ENCODE data around the gene TMEM87B. TPM values are rescaled to one million over a fixed set of nuclear protein-coding genes. Genes with fewer than 3 reads are reported as not detected.
"Not testable (repeated sequence)": the region's sequence is repeated elsewhere in the genome, so short reads cannot be mapped to it uniquely, and the experiment has no call there.

Gene TMEM87B
- total RNA-seq, 1 experiment from 2014 or later, result 10.6 TPM

DNA sequence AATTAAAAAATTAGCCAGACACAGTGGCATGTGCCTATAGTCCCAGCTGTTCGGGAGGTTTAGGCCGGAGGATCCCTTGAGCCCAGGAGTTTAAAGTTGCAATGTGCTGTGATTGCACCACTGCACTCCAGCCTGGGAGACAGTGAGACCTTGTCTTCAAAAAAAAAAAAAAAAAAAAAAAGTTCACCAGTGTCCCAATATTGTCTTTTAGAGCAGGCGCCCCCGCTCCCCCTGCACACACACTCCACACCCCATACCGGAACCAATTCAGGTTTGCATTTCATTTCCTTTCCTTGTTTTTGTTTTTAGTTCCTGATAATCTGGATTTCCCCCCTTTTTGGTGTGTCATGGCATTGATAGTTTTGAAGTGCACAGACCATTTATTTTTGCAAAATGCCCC lies 10.4 kb downstream of the TMEM87B start:
- Mint-ChIP-seq H3K36me3 (peaks cover 57% of the 10 kb centered on the region), H3K4me1 (0 out of 2 replicates have a peak, but pooled peaks cover 2% of the 10 kb centered on the region), H3K27me3 (ENCODE audit: low read depth) (no peaks in the 10 kb centered on the region), H3K9me3 (peaks cover 18% of the 10 kb centered on the region), H3K4me3 (no peak overlapping the region), H3K27ac (no peak overlapping the region)
- CTCF ChIA-PET, result no interaction called here
- POLR2A ChIA-PET, result no interaction called here
- DNase-seq (ENCODE audit: low spot score) (no peak), ATAC-seq (no peak)
- no peak for TF ChIP-seq JUN (CRISPR knock-in tag; IDR thresholded peaks at IDR 0.05)
- TF ChIP-seq, protein P1, sequence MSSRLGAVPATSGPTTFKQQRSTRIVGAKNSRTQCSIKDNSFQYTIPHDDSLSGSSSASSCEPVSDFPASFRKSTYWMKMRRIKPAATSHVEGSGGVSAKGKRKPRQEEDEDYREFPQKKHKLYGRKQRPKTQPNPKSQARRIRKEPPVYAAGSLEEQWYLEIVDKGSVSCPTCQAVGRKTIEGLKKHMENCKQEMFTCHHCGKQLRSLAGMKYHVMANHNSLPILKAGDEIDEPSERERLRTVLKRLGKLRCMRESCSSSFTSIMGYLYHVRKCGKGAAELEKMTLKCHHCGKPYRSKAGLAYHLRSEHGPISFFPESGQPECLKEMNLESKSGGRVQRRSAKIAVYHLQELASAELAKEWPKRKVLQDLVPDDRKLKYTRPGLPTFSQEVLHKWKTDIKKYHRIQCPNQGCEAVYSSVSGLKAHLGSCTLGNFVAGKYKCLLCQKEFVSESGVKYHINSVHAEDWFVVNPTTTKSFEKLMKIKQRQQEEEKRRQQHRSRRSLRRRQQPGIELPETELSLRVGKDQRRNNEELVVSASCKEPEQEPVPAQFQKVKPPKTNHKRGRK (CRISPR knock-in tag; IDR thresholded peaks at IDR 0.05; ENCODE audit: borderline replicate concordance), result no peak
- no peak for TF ChIP-seq TEAD4 (CRISPR knock-in tag; IDR thresholded peaks at IDR 0.05)
- TF ChIP-seq ZNF232 (CRISPR knock-in tag; IDR thresholded peaks at IDR 0.05), result no peak
- no peak for TF ChIP-seq GTF2I (CRISPR knock-in tag; conservative IDR thresholded peaks at IDR 0.05)
- no peak for TF ChIP-seq RELA (CRISPR knock-in tag; IDR thresholded peaks at IDR 0.05; ENCODE audit: borderline replicate concordance)
- TF ChIP-seq TP53 (CRISPR knock-in tag; IDR thresholded peaks at IDR 0.05), result no peak
- no peak for TF ChIP-seq NR1H2 (CRISPR knock-in tag; IDR thresholded peaks at IDR 0.05)
- TF ChIP-seq SOX15 (CRISPR knock-in tag; IDR thresholded peaks at IDR 0.05), result no peak
- TF ChIP-seq ZNF121 (CRISPR knock-in tag; IDR thresholded peaks at IDR 0.05), result no peak
- no peak for TF ChIP-seq IRF2 (CRISPR knock-in tag; IDR thresholded peaks at IDR 0.05; ENCODE audit: borderline replicate concordance, low read depth)
- TF ChIP-seq TCF7 (CRISPR knock-in tag; IDR thresholded peaks at IDR 0.05; ENCODE audit: low read depth), result no peak
- TF ChIP-seq, protein P2, sequence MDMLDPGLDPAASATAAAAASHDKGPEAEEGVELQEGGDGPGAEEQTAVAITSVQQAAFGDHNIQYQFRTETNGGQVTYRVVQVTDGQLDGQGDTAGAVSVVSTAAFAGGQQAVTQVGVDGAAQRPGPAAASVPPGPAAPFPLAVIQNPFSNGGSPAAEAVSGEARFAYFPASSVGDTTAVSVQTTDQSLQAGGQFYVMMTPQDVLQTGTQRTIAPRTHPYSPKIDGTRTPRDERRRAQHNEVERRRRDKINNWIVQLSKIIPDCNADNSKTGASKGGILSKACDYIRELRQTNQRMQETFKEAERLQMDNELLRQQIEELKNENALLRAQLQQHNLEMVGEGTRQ (CRISPR knock-in tag; IDR thresholded peaks at IDR 0.05), result no peak

DNA sequence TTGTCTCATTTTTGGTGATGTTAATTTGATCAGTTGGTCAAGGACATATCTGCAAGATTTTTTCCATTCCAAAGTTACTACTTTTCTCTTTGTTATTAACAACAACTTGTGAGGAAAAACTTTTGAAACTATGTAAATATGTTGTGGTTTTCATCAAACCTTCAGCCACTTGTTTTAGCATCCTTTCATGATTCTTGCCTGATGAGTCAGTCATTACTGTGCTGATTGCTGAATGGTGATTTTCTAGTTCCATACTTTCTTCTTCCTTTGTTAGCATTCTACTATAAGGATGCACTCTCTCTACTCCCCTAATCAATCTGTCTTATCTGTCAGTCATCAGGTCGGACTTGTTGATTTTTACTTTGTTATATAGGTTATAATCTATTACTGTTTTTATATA lies 10.9 kb downstream of the TMEM87B start:
- Mint-ChIP-seq H3K4me1 (0 out of 2 replicates have a peak, but pooled peaks cover 2% of the 10 kb centered on the region), H3K27me3 (ENCODE audit: low read depth) (no peaks in the 10 kb centered on the region), H3K9me3 (peaks cover 18% of the 10 kb centered on the region), H3K36me3 (peaks cover 58% of the 10 kb centered on the region), H3K4me3 (no peak overlapping the region), H3K27ac (no peak overlapping the region)
- DNase-seq (ENCODE audit: low spot score) (no peak), ATAC-seq (no peak)
- ChIA-PET POLR2A (no interaction called here), CTCF (no interaction called here)
- TF ChIP-seq ELF4 (CRISPR knock-in tag; IDR thresholded peaks at IDR 0.05; ENCODE audit: low read depth) (no peak), RELA (CRISPR knock-in tag; IDR thresholded peaks at IDR 0.05; ENCODE audit: borderline replicate concordance) (no peak), ZNF121 (CRISPR knock-in tag; IDR thresholded peaks at IDR 0.05) (no peak), MYBL2 (CRISPR knock-in tag; IDR thresholded peaks at IDR 0.05) (no peak), ZNF396 (CRISPR knock-in tag; IDR thresholded peaks at IDR 0.05; ENCODE audit: borderline replicate concordance) (no peak), ZNF317 (CRISPR knock-in tag; IDR thresholded peaks at IDR 0.05; ENCODE audit: borderline replicate concordance, low read depth) (no peak), OVOL2 (CRISPR knock-in tag; IDR thresholded peaks at IDR 0.05; ENCODE audit: borderline replicate concordance) (no peak), TP53 (CRISPR knock-in tag; IDR thresholded peaks at IDR 0.05) (no peak)

DNA sequence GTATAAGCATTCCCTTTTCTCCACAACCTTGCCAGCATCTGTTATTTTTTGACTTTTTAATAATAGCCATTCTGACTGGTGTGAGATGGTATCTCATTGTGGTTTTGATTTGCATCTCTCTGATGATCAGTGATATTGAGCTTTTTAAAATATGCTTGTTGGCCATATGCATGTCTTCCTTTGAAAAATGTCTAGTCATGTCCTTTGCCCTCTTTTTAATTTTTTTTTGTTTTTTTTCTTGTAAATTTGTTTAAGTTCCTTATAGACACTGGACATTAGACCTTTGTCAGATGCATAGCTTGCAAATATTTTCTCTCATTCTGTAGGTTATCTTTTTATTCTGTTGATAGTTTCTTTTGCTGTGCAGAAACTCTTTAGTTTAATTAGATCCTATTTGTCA lies 14.7 kb downstream of the TMEM87B start:
- peaks cover 15% of the 10 kb centered on the region for H3K9me3 Mint-ChIP-seq
- H3K4me1 Mint-ChIP-seq; DNase-seq (ENCODE audit: low spot score); POLR2A ChIA-PET; H3K27ac Mint-ChIP-seq; ATAC-seq; H3K27me3 Mint-ChIP-seq (ENCODE audit: low read depth); H3K4me3 Mint-ChIP-seq; CTCF ChIA-PET: not testable (repeated sequence)
- H3K36me3 Mint-ChIP-seq, result peaks cover 51% of the 10 kb centered on the region

DNA sequence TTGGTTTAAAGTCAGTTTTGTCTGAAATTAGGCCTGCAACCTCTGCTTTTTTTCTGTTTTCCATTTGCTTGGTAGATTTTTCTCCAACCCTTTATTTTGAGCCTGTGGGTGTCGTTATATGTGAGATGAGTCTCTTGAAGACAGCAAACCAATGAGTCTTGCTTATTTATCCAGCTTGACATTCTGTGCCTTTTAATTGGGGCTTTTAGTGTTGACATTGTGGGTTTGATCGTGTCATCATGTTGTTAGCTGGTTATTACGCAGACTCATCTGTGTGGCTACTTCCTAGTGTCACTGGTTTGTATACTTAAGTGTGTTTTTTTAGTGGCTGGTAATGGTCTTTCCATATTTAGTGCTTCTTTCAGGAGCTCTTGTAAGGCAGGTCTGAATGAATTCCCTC lies 18.8 kb downstream of the TMEM87B start:
- Mint-ChIP-seq H3K36me3 (peaks cover 27% of the 10 kb centered on the region), H3K4me3 (no peak overlapping the region), H3K4me1 (peaks cover 4% of the 10 kb centered on the region; the same call in 1 of the 2 replicates), H3K27ac (no peak overlapping the region), H3K27me3 (ENCODE audit: low read depth) (no peaks in the 10 kb centered on the region), H3K9me3 (peaks cover 15% of the 10 kb centered on the region)
- DNase-seq (ENCODE audit: low spot score), result no peak
- ChIA-PET CTCF (no interaction called here), POLR2A (no interaction called here)
- no peak for ATAC-seq
- TF ChIP-seq, protein P3, sequence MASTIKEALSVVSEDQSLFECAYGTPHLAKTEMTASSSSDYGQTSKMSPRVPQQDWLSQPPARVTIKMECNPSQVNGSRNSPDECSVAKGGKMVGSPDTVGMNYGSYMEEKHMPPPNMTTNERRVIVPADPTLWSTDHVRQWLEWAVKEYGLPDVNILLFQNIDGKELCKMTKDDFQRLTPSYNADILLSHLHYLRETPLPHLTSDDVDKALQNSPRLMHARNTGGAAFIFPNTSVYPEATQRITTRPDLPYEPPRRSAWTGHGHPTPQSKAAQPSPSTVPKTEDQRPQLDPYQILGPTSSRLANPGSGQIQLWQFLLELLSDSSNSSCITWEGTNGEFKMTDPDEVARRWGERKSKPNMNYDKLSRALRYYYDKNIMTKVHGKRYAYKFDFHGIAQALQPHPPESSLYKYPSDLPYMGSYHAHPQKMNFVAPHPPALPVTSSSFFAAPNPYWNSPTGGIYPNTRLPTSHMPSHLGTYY (CRISPR knock-in tag; IDR thresholded peaks at IDR 0.05), result no peak
- TF ChIP-seq, protein P2 (CRISPR knock-in tag; IDR thresholded peaks at IDR 0.05), result no peak
- TF ChIP-seq FOXP1 (CRISPR knock-in tag; IDR thresholded peaks at IDR 0.05; ENCODE audit: borderline replicate concordance), result no peak
- no peak for TF ChIP-seq GABPB1 (CRISPR knock-in tag; IDR thresholded peaks at IDR 0.05)
- TF ChIP-seq NFYB (CRISPR knock-in tag; conservative IDR thresholded peaks at IDR 0.05; ENCODE audit: low read depth), result no peak
- TF ChIP-seq, protein P4, sequence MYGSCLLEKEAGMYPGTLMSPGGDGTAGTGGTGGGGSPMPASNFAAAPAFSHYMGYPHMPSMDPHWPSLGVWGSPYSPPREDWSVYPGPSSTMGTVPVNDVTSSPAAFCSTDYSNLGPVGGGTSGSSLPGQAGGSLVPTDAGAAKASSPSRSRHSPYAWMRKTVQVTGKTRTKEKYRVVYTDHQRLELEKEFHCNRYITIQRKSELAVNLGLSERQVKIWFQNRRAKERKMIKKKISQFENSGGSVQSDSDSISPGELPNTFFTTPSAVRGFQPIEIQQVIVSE (CRISPR knock-in tag; IDR thresholded peaks at IDR 0.05; ENCODE audit: borderline replicate concordance), result no peak
